Measurements from ENCODE around the gene TKFC. TPM values are rescaled to one million over a fixed set of nuclear protein-coding genes. Genes with fewer than 3 reads are reported as not detected.
A peak's percentile ranks its signal among the peaks of the same experiment; 100 is the strongest.

TKFC gene
- total and polyA plus RNA-seq, 9 of the 15 experiments (the other 6 are each of a cell fraction or from before 2014, with no cell fraction given) = 2.0 to 61.7 (median 28.5) TPM

DNA sequence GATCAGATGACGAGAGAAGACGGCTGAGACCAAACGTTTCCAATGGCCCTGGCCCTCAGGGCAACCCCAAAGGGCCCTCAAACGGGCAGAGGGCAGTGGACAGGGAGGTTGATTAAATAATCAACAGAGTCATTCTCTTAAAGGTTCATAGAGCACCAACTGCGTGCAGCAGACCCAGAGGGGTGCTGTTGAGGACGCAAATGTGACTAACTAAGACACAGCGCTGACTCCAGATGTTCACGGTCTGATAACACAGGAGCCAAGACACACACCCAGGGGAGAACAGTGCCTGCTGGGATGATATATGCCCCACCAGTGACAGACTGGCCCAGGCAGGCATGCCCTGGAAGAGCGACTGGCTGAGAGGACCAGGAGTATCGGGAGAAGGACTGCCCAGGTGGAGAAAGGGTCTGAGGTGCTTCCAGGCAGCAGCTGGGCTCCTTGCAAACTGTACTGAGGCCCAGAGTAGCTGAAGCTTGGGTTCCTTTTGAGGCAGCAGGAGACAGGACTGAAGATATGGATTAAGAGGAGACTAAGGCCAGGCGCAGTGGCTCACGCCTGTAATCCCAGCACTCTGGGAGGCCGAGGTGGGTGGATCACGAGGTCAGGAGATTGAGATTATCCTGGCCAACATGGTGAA lies 45.6 kb upstream of the TKFC start (continued):
- TF ChIP-seq, protein P1, sequence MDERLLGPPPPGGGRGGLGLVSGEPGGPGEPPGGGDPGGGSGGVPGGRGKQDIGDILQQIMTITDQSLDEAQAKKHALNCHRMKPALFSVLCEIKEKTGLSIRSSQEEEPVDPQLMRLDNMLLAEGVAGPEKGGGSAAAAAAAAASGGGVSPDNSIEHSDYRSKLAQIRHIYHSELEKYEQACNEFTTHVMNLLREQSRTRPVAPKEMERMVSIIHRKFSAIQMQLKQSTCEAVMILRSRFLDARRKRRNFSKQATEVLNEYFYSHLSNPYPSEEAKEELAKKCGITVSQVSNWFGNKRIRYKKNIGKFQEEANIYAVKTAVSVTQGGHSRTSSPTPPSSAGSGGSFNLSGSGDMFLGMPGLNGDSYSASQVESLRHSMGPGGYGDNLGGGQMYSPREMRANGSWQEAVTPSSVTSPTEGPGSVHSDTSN (CRISPR knock-in tag; IDR thresholded peaks at IDR 0.05; ENCODE audit: low read depth) = peak; percentile 51
- TF ChIP-seq, protein P1 (tag; conservative IDR thresholded peaks at IDR 0.05; ENCODE audit: low read depth) = peak; percentile 93
- TF ChIP-seq FOXJ2 (tag; IDR thresholded peaks at IDR 0.05) (no peak), BCL6 (CRISPR knock-in tag; IDR thresholded peaks at IDR 0.05) (no peak), TCF7 (IDR thresholded peaks at IDR 0.05; ENCODE audit: borderline replicate concordance) (no peak), SAFB2 (IDR thresholded peaks at IDR 0.05; ENCODE audit: borderline replicate concordance, low read depth, low read length, severe bottlenecking) (no peak), NR3C1 (CRISPR knock-in tag; IDR thresholded peaks at IDR 0.05) (no peak), ZNF75A (CRISPR knock-in tag; IDR thresholded peaks at IDR 0.05) (no peak), SIRT6 (IDR thresholded peaks at IDR 0.05; ENCODE audit: low read depth, low read length) (no peak), ILK (tag; IDR thresholded peaks at IDR 0.05; ENCODE audit: borderline replicate concordance, low read depth) (no peak), NCOR1 (IDR thresholded peaks at IDR 0.05) (peak; percentile 95), TCF3 (CRISPR knock-in tag; IDR thresholded peaks at IDR 0.05) (peak; percentile 98)
- TF ChIP-seq, protein P2, sequence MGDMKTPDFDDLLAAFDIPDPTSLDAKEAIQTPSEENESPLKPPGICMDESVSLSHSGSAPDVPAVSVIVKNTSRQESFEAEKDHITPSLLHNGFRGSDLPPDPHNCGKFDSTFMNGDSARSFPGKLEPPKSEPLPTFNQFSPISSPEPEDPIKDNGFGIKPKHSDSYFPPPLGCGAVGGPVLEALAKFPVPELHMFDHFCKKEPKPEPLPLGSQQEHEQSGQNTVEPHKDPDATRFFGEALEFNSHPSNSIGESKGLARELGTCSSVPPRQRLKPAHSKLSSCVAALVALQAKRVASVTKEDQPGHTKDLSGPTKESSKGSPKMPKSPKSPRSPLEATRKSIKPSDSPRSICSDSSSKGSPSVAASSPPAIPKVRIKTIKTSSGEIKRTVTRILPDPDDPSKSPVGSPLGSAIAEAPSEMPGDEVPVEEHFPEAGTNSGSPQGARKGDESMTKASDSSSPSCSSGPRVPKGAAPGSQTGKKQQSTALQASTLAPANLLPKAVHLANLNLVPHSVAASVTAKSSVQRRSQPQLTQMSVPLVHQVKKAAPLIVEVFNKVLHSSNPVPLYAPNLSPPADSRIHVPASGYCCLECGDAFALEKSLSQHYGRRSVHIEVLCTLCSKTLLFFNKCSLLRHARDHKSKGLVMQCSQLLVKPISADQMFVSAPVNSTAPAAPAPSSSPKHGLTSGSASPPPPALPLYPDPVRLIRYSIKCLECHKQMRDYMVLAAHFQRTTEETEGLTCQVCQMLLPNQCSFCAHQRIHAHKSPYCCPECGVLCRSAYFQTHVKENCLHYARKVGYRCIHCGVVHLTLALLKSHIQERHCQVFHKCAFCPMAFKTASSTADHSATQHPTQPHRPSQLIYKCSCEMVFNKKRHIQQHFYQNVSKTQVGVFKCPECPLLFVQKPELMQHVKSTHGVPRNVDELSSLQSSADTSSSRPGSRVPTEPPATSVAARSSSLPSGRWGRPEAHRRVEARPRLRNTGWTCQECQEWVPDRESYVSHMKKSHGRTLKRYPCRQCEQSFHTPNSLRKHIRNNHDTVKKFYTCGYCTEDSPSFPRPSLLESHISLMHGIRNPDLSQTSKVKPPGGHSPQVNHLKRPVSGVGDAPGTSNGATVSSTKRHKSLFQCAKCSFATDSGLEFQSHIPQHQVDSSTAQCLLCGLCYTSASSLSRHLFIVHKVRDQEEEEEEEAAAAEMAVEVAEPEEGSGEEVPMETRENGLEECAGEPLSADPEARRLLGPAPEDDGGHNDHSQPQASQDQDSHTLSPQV (IDR thresholded peaks at IDR 0.05) = peak; percentile 96
- TF ChIP-seq, protein P3, sequence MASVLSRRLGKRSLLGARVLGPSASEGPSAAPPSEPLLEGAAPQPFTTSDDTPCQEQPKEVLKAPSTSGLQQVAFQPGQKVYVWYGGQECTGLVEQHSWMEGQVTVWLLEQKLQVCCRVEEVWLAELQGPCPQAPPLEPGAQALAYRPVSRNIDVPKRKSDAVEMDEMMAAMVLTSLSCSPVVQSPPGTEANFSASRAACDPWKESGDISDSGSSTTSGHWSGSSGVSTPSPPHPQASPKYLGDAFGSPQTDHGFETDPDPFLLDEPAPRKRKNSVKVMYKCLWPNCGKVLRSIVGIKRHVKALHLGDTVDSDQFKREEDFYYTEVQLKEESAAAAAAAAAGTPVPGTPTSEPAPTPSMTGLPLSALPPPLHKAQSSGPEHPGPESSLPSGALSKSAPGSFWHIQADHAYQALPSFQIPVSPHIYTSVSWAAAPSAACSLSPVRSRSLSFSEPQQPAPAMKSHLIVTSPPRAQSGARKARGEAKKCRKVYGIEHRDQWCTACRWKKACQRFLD (CRISPR knock-in tag; IDR thresholded peaks at IDR 0.05) = peak; percentile 53; the same call in 1 of the 2 replicates
- TF ChIP-seq, protein P4, sequence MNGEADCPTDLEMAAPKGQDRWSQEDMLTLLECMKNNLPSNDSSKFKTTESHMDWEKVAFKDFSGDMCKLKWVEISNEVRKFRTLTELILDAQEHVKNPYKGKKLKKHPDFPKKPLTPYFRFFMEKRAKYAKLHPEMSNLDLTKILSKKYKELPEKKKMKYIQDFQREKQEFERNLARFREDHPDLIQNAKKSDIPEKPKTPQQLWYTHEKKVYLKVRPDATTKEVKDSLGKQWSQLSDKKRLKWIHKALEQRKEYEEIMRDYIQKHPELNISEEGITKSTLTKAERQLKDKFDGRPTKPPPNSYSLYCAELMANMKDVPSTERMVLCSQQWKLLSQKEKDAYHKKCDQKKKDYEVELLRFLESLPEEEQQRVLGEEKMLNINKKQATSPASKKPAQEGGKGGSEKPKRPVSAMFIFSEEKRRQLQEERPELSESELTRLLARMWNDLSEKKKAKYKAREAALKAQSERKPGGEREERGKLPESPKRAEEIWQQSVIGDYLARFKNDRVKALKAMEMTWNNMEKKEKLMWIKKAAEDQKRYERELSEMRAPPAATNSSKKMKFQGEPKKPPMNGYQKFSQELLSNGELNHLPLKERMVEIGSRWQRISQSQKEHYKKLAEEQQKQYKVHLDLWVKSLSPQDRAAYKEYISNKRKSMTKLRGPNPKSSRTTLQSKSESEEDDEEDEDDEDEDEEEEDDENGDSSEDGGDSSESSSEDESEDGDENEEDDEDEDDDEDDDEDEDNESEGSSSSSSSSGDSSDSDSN (IDR thresholded peaks at IDR 0.05; ENCODE audit: borderline replicate concordance in 1 of 2, low read depth in 2 of 2, low read length in 2 of 2) = no peak

Measured in K562 (cell line).